ENCODE results near the gene OSBPL6.
"Not testable (repeated sequence)": the region's sequence is repeated elsewhere in the genome, so short reads cannot be mapped to it uniquely, and the experiment has no call there.

Gene OSBPL6

DNA sequence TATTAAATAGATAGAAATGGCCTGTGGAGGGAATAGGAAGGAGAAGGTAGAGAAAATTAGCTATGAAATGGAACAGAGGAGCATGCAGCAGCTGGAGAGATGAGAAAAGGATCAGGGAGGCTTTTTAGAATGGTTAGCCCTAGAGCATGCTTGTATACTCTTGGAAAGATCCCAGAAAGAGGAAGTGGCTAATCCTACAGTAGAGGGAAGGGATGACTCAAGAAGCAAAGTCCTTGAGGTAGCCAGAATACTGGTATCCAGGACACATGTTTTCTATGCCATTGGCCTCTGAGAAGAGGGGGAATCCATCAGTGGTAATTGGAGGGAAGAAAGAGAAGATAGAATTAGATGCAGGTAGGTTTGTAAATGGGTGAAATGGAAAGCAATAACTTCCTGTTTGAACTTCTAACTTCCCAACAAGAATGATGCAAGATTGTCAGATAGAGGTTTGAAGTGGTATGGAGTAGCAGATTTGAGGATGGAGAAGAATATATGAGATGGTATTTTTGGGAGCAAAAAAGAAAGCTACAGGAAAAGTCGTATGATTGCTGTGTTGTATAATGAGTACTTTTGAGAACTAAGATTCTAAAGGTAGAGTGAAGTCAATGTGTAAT is 17.1 kb upstream of the OSBPL6 start:
- peak; percentile 17 for DNase-seq
- Histone ChIP-seq H3K27ac (no peak overlapping the region), H3K27me3 (replicated peaks) (no peaks in the 10 kb centered on the region), H3K4me3 (ENCODE audit: low read depth, low read length) (no peak overlapping the region), H3K36me3 (replicated peaks) (no peaks in the 10 kb centered on the region)
- in situ Hi-C loops (cut with HindIII; ENCODE audit: low pct_ligation_motif_present, low sequenced_read_pairs), result no loop called here
- TF ChIP-seq, protein P1, sequence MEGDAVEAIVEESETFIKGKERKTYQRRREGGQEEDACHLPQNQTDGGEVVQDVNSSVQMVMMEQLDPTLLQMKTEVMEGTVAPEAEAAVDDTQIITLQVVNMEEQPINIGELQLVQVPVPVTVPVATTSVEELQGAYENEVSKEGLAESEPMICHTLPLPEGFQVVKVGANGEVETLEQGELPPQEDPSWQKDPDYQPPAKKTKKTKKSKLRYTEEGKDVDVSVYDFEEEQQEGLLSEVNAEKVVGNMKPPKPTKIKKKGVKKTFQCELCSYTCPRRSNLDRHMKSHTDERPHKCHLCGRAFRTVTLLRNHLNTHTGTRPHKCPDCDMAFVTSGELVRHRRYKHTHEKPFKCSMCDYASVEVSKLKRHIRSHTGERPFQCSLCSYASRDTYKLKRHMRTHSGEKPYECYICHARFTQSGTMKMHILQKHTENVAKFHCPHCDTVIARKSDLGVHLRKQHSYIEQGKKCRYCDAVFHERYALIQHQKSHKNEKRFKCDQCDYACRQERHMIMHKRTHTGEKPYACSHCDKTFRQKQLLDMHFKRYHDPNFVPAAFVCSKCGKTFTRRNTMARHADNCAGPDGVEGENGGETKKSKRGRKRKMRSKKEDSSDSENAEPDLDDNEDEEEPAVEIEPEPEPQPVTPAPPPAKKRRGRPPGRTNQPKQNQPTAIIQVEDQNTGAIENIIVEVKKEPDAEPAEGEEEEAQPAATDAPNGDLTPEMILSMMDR (IDR thresholded peaks at IDR 0.05; ENCODE audit: low read depth, low read length, missing control alignments), result no peak

DNA sequence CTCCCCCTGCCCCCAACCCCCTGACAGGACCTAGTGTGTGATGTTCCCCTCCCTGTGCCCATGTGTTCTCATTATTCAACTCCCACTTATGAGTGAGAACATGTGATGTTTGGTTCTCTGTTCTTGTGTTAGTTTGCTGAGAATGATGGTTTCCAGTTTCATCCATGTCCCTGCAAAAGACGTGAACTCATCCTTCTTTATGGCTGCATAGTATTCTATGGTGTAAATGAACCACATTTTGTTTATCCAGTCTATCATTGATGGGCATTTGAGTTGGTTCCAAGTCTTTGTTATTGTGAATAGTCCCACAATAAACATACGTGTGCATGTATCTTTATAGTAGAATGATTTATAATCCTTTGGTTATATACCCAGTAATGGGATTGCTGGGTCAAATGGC is 13.7 kb upstream of the OSBPL6 start:
- H3K36me3 ChIP-seq (replicated peaks); H3K27ac ChIP-seq; H3K4me3 ChIP-seq (ENCODE audit: low read depth, low read length); H3K27me3 ChIP-seq (replicated peaks); DNase-seq; in situ Hi-C loops (cut with HindIII; ENCODE audit: low pct_ligation_motif_present, low sequenced_read_pairs): not testable (repeated sequence)

DNA sequence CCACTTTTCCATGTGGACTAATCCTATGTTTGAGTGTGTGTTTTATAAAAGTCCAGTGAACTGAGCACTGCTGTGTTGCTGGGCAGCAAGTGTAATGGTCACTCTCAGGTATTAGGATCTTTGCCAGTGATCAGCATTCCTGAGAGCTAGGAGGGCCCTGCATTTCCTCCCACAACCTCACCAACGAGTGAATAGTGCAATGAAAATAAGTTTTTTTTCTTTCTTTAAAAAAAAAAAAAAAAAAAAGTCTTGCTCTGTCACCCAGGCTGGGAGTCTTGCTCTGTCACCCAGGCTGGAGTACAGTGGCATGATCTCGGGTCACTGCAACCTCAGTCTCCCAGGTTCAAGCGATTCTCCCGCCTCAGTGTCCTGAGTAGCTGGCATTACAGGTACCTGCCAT is 6.5 kb upstream of the OSBPL6 start:
- DNase-seq, result no peak
- TF ChIP-seq, protein P1 (IDR thresholded peaks at IDR 0.05; ENCODE audit: low read depth, low read length, missing control alignments), result no peak
- Histone ChIP-seq H3K4me3 (ENCODE audit: low read depth, low read length) (no peak overlapping the region), H3K27me3 (replicated peaks) (no peaks in the 10 kb centered on the region), H3K27ac (no peak overlapping the region), H3K36me3 (replicated peaks) (no peaks in the 10 kb centered on the region)
- in situ Hi-C loops (cut with HindIII; ENCODE audit: low pct_ligation_motif_present, low sequenced_read_pairs), result no loop called here

DNA sequence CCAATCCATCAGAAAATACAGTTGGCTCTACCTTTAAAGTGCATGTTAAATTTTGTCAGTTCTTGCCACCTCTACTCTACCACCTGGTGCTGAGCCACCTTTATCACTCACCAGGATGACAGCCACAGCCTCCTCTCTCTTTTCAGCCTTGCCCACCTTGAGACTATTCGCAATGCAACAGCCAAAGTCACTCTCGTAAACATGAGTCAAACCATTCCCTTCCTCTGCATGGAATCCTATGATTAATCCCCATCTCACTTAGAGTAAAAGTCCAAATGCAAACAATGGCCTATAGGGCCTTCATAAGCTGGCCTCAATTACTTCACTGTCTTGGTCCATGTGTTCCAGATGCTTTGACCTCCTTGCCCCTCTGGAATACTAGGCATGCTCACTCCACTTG is 5.8 kb upstream of the OSBPL6 start:
- Histone ChIP-seq H3K4me3 (ENCODE audit: low read depth, low read length) (no peak overlapping the region), H3K27me3 (replicated peaks) (no peaks in the 10 kb centered on the region), H3K27ac (no peak overlapping the region), H3K36me3 (replicated peaks) (no peaks in the 10 kb centered on the region)
- no peak for DNase-seq
- TF ChIP-seq, protein P1 (IDR thresholded peaks at IDR 0.05; ENCODE audit: low read depth, low read length, missing control alignments), result no peak
- in situ Hi-C loops (cut with HindIII; ENCODE audit: low pct_ligation_motif_present, low sequenced_read_pairs), result no loop called here

DNA sequence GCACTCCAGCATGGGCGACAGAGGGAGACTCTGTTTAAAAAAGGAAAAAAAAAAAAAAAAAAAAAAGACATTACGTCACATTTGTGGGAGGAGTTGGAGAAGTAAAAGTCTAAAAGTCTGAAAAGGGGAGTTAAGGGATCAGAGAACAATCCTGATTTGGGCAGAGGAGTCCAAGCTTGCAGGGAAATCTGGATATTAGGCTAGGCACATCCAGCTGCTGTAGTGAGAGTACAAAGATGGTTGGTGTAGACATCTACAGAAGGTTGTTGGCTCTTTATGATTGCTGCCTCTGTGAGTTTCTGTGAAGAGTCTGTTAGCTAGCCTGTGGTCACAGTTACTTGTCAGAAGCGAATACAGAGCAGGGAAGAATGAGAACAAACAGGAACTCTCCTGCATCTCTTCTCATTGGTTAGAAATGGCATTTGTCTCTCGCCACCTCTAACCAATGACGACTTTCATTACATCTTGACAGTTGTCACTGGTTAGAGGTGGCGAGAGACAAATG is 3.3 kb upstream of the OSBPL6 start:
- TF ChIP-seq, protein P1 (IDR thresholded peaks at IDR 0.05; ENCODE audit: low read depth, low read length, missing control alignments), result no peak
- Histone ChIP-seq H3K27ac (no peak overlapping the region), H3K36me3 (replicated peaks) (no peaks in the 10 kb centered on the region), H3K27me3 (replicated peaks) (no peaks in the 10 kb centered on the region), H3K4me3 (ENCODE audit: low read depth, low read length) (no peak overlapping the region)
- in situ Hi-C loops (cut with HindIII; ENCODE audit: low pct_ligation_motif_present, low sequenced_read_pairs), result no loop called here
- no peak for DNase-seq

DNA sequence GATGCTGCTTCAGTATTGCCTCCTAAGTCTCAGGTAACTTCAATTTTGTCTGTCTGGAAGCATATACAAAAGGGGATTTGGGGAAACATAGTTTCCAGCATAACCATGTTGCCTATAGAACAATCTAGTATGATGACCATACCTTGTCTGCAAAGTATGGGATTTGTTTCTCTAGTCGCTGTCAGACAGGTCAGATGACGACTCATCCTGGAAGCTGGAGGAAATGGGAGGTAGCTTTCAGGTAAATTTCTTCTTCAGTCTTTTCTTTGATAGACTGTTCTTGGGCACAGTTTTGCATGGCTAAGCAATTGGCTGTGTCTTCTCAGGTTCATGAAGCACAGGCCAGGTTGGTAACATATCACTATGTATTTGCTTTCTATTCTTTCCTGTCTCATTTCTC is 2.8 kb upstream of the OSBPL6 start:
- DNase-seq, result no peak
- Histone ChIP-seq H3K36me3 (replicated peaks) (no peaks in the 10 kb centered on the region), H3K27ac (no peak overlapping the region), H3K4me3 (ENCODE audit: low read depth, low read length) (no peak overlapping the region), H3K27me3 (replicated peaks) (no peaks in the 10 kb centered on the region)
- in situ Hi-C loops (cut with HindIII; ENCODE audit: low pct_ligation_motif_present, low sequenced_read_pairs), result no loop called here
- TF ChIP-seq, protein P1 (IDR thresholded peaks at IDR 0.05; ENCODE audit: low read depth, low read length, missing control alignments), result no peak

All from brain microvascular endothelial cell (primary cell).